K562 (cell line): Measurements from ENCODE around the gene SERINC5. TPM values are rescaled to one million over a fixed set of nuclear protein-coding genes. Genes with fewer than 3 reads are reported as not detected.

Experiments used
- ATAC-seq: fragments of 200-7000 bp; cut with Tn5 transposase; 3 replicates; pipeline ENCODE4 v1.9.1; 2020; ENCODE audit warnings: moderate library complexity
- BruUV-seq: library from RNA; stranded (reverse); fragments of 400-500 nt; replicated peaks from 2 replicates; lab custom pipeline; 2021; lab: Mats Ljungman, UMichigan
- CTCF ChIA-PET: fragments of 300-600 bp; formaldehyde crosslinking; extraction: SDS; loops from one replicate; lab custom pipeline; 2021; ENCODE audit warnings: low intra/inter-chr PET ratio; lab: Yijun Ruan, JAX
- POLR2A ChIA-PET: fragments of 300-600, 350-650 bp; sonication (Branson Sonifier 250); formaldehyde crosslinking; extraction: SDS; loops from one replicate; lab custom pipeline; 2021; ENCODE audit warnings: antibody characterized with exemption, inconsistent platforms; lab: Yijun Ruan, JAX
- DNase-seq, 4 experiments: peaks; one replicate each; pipeline versions ENCODE4 v3.0.0 to v3.0.0-alpha.2; 2011 to 2018; ENCODE audit warnings: low spot score in 3 of 4, mixed read lengths in 3 of 4; ENCODE audit errors: extremely low read depth in 1 of 4
- FAIRE-seq: peaks from 2 replicates; lab custom pipeline; 2011; peaks lifted over from hg19 to GRCh38; lab: Jason Lieb, UNC
- H2AFZ ChIP-seq: 2 replicates; pipeline ENCODE4 v1.6.0; 2011; ENCODE audit warnings: low read depth, low read length, control low read depth, inconsistent platforms
- H3K27ac ChIP-seq: fragments of 200-600 bp; 3 replicates; pipeline ENCODE4 v1.8.0; 2011; ENCODE audit warnings: low read depth, mild to moderate bottlenecking, control low read depth, inconsistent platforms, low read length, moderate library complexity, mixed read lengths; ENCODE audit errors: extremely low read depth
- H3K27me3 ChIP-seq, 2 experiments: fragments of 300-600 bp in 1 of 2; 2 replicates in 1 of 2; 3 replicates in 1 of 2; pipeline versions ENCODE4 v1.6.0 to v1.8.0; 2011; ENCODE audit warnings: inconsistent platforms in 2 of 2, low read length in 2 of 2, mild to moderate bottlenecking in 1 of 2, mixed read lengths in 1 of 2, moderate library complexity in 1 of 2; ENCODE audit not compliant: control insufficient read depth in 2 of 2, insufficient read depth in 2 of 2
- H3K36me3 ChIP-seq: fragments of 300-600 bp; 3 replicates; pipeline ENCODE4 v1.8.0; 2011; ENCODE audit warnings: mild to moderate bottlenecking, low read length, inconsistent platforms; ENCODE audit not compliant: control insufficient read depth, insufficient read depth
- H3K4me1 ChIP-seq, 2 experiments: fragments of 200-600 bp in 1 of 2; replicated peaks in 1 of 2; 2 replicates in 1 of 2; 3 replicates in 1 of 2; pipeline versions ENCODE4 v1.5.1 to v1.8.0; 2011; ENCODE audit warnings: inconsistent platforms in 2 of 2, low read length in 2 of 2, mild to moderate bottlenecking in 1 of 2, mixed read lengths in 1 of 2, moderate library complexity in 1 of 2; ENCODE audit not compliant: control insufficient read depth in 2 of 2, insufficient read depth in 2 of 2
- H3K4me2 ChIP-seq: 2 replicates; pipeline ENCODE4 v1.6.1; 2011; ENCODE audit warnings: low read length, control low read depth, inconsistent platforms, mixed read lengths; ENCODE audit not compliant: insufficient read depth
- H3K4me3 ChIP-seq: fragments of 200-600 bp; sonication (generic), shearing (Covaris generic); 2 replicates; pipeline ENCODE4 v1.5.1; 2016; ENCODE audit warnings: control low read depth, inconsistent platforms
- H3K79me2 ChIP-seq: fragments of 200-600 bp; 3 replicates; pipeline ENCODE4 v1.8.0; 2011; ENCODE audit warnings: low read length, inconsistent platforms; ENCODE audit not compliant: control insufficient read depth, insufficient read depth
- H3K9ac ChIP-seq, 2 experiments: 2 replicates each; pipeline versions ENCODE4 v1.6.0 to v1.6.1; 2011; ENCODE audit warnings: low read depth in 2 of 2, low read length in 2 of 2, control low read depth in 1 of 2, inconsistent platforms in 1 of 2, mild to moderate bottlenecking in 1 of 2, mixed read lengths in 1 of 2; ENCODE audit not compliant: insufficient read depth in 1 of 2
- H3K9me1 ChIP-seq: one replicate; pipeline ENCODE4 v1.6.0; 2011; ENCODE audit warnings: inconsistent platforms, mild to moderate bottlenecking, low read length, moderate library complexity; ENCODE audit not compliant: control insufficient read depth, insufficient read depth
- H3K9me3 ChIP-seq: replicated peaks from 2 replicates; pipeline ENCODE4 v1.5.1; 2011; ENCODE audit warnings: low read depth, low read length, inconsistent platforms; ENCODE audit not compliant: control insufficient read depth, insufficient read depth
- H4K20me1 ChIP-seq: replicated peaks from 2 replicates; pipeline ENCODE4 v1.6.1; 2011; ENCODE audit warnings: low read length, inconsistent platforms, mixed read lengths; ENCODE audit not compliant: control insufficient read depth, insufficient read depth
- BRD9 ChIP-seq: fragments of 450-650 bp; IDR thresholded peaks from 2 replicates; pipeline ENCODE4 v1.6.1; 2018; ENCODE audit warnings: low read depth; ENCODE audit not compliant: partially characterized antibody
- CCNT2 ChIP-seq: IDR thresholded peaks from 2 replicates; pipeline ENCODE4 v1.6.1; 2011; ENCODE audit warnings: borderline replicate concordance, low read depth, mild to moderate bottlenecking, moderate library complexity, mixed read lengths, low read length; ENCODE audit not compliant: insufficient read length; ENCODE audit errors: extremely low read depth
- CHD1 ChIP-seq: fragments of 200-600 bp; sonication (generic); IDR thresholded peaks from one replicate; pipeline ENCODE4 v1.6.1; 2012; ENCODE audit warnings: mild to moderate bottlenecking, moderate library complexity, low read length, inconsistent platforms
- HMG20A ChIP-seq: fragments of 450-650 bp; formaldehyde crosslinking; conservative IDR thresholded peaks from 2 replicates; pipeline ENCODE4 v1.4.0; 2020; ENCODE audit warnings: mild to moderate bottlenecking, mixed read lengths
- TCFL5 ChIP-seq: fragments of 250-450 bp; sonication (Bioruptor Pico); conservative IDR thresholded peaks from 2 replicates; pipeline ENCODE4 v1.6.1; 2021; ENCODE audit warnings: mild to moderate bottlenecking, moderate library complexity, matching md5 sums
- ZBED1 ChIP-seq: IDR thresholded peaks from 2 replicates; pipeline ENCODE4 v1.6.1; 2014
- WGBS: fragments of 100-300 bp; shearing (Covaris generic); methylation state at CpG from one replicate; pipeline ENCODE4 v1.1.6; 2016; ENCODE audit warnings: low coverage, mixed read lengths; ENCODE audit not compliant: insufficient coverage; ENCODE audit errors: missing lambda C conversion rate; 5-methylcytosine and 5-hydroxymethylcytosine counted together
- in situ Hi-C: fragments of 300-500 bp; cut with MboI; formaldehyde crosslinking; loops from 4 replicates; pipeline ENCODE4 v1.15.0; 2018; ENCODE audit warnings: inconsistent platforms, mixed read lengths
- intact Hi-C: fragments of 100-400 bp; cut with micrococcal nuclease; formaldehyde crosslinking; loops from 2 replicates; pipeline ENCODE4 v1.14.2; 2022
- polyA plus RNA-seq, 8 experiments: library from polyadenylated mRNA; depleted of rRNA in 4 of 8; stranded (reverse) in 5 of 8; unstranded in 3 of 8; fragments of >200 nt; fragmentation: Nextera tagmentation in 2 of 8; fragmentation: Illumina TruSeq in 1 of 8; extraction: Ambion mirVana in 2 of 8; extraction: Trizol in 1 of 8; gene quantifications; 2 replicates each; pipeline versions ENCODE4 v1.2.1 to v1.2.3, GENCODE V29; 2011 to 2014; ENCODE audit warnings: inconsistent platforms in 1 of 8, missing spikeins in 1 of 8
- total RNA-seq, 7 experiments: library from RNA; depleted of rRNA in 6 of 7; stranded (reverse); fragments of >200 nt in 6 of 7; fragmentation: Illumina TruSeq in 2 of 7; extraction: Trizol in 2 of 7; gene quantifications; 2 replicates each; pipeline versions ENCODE4 v1.2.1 to v1.2.3, GENCODE V29; 2011 to 2021; ENCODE audit warnings: low replicate concordance in 1 of 7
- TF ChIP-seq, protein P1 (sequence below): fragments of 450-650 bp; formaldehyde crosslinking; IDR thresholded peaks from 2 replicates; pipeline ENCODE4 v1.4.0; 2020; ENCODE audit warnings: mild to moderate bottlenecking, moderate library complexity

SERINC5 gene
- total and polyA plus RNA-seq, 9 of the 15 experiments (the other 6 are each of a cell fraction or from before 2014, with no cell fraction given) = 1.4 to 7.9 (median 3.7) TPM

DNA sequence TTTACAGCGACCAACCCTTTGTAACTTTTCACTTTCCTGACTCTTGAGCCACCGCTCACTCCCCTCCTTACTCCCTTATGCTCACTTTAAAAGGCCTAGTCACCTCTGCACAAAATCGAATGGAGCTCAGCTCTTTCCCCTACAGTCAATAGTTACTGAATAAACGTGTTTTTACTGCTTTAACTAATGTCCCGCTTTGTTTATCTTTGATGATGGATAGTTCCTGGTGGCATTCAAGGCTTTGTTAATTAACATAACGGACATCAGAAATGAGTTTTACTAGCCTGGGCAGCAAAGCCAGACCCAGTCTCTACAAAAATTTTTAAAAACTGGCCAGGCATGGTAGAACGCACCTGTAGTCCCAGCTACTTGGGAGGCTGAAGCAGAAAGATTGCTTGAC is 5.0 kb downstream of the SERINC5 start:
- no peak overlapping the region for H3K27ac ChIP-seq
- peaks cover 25% of the 10 kb centered on the region for H3K79me2 ChIP-seq
- no peak overlapping the region for H3K4me2 ChIP-seq
- no peak overlapping the region for H3K4me3 ChIP-seq
- no peaks in the 10 kb centered on the region for H3K9me3 ChIP-seq
- DNase-seq (no peak), ATAC-seq (no peak)
- no peaks in the 10 kb centered on the region for H3K27me3 ChIP-seq
- 66% methylated on average over 7 of the region's 7 CpGs for WGBS
- no peaks in the 10 kb centered on the region for H3K36me3 ChIP-seq
- BruUV-seq = no TSS peak
- no peaks in the 10 kb centered on the region for H3K9me1 ChIP-seq
- H3K9ac ChIP-seq = no peak overlapping the region
- H4K20me1 ChIP-seq = 0 out of 2 replicates have a peak, but pooled peaks cover 6% of the 10 kb centered on the region
- peaks cover 13 to 31% of the 10 kb centered on the region in 2 experiments for H3K4me1 ChIP-seq
- POLR2A ChIA-PET = interaction anchor here (1.7 kb wide), 1 partner anchor 11 kb away, joined by 4 read pairs; no protein-coding TSS in a partner anchor
- CTCF ChIA-PET = no interaction called here
- TF ChIP-seq HMG20A (CRISPR knock-in tag) = no peak
- no peak for TF ChIP-seq TCFL5 (CRISPR knock-in tag)
- no peak for TF ChIP-seq ZBED1
- TF ChIP-seq, protein P1, sequence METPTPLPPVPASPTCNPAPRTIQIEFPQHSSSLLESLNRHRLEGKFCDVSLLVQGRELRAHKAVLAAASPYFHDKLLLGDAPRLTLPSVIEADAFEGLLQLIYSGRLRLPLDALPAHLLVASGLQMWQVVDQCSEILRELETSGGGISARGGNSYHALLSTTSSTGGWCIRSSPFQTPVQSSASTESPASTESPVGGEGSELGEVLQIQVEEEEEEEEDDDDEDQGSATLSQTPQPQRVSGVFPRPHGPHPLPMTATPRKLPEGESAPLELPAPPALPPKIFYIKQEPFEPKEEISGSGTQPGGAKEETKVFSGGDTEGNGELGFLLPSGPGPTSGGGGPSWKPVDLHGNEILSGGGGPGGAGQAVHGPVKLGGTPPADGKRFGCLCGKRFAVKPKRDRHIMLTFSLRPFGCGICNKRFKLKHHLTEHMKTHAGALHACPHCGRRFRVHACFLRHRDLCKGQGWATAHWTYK (CRISPR knock-in tag) = no peak
- TF ChIP-seq, all 486 proteins: peak for 0
- intact Hi-C loops (no loop called here), in situ Hi-C loops (no loop called here)
- FAIRE-seq = no peak
- H2AFZ ChIP-seq = no peak overlapping the region

- Histone ChIP-seq H3K27me3 (no peaks in the 10 kb centered on the region), H3K4me3 (no peak overlapping the region), H2AFZ (no peak overlapping the region), H3K4me1 (peaks cover 5 to 29% of the 10 kb centered on the region in 2 experiments; a peak in 4 of 5 replicates), H4K20me1 (0 out of 2 replicates have a peak, but pooled peaks cover 6% of the 10 kb centered on the region), H3K27ac (no peak overlapping the region), H3K9me3 (no peaks in the 10 kb centered on the region), H3K4me2 (no peak overlapping the region)
- DNase-seq (no peak), FAIRE-seq (no peak)
- BruUV-seq = no TSS peak
- POLR2A ChIA-PET = interaction anchor here (1.7 kb wide), 1 partner anchor 10 kb away, joined by 4 read pairs; no protein-coding TSS in a partner anchor
- CTCF ChIA-PET = no interaction called here
- intact Hi-C loops = no loop called here
- 76% methylated on average over 1 of the region's 1 CpG for WGBS
- TF ChIP-seq BRD9 = no peak
- TF ChIP-seq CCNT2 = no peak
- TF ChIP-seq CHD1 = no peak
- TF ChIP-seq, all 486 proteins: peak for 0
- Histone ChIP-seq H3K9ac (no peak overlapping the region), H3K9me1 (no peaks in the 10 kb centered on the region), H3K79me2 (peaks cover 21% of the 10 kb centered on the region), H3K36me3 (no peaks in the 10 kb centered on the region)
- in situ Hi-C loops = no loop called here
- no peak for ATAC-seq
Measured at GRCh38 chr5:80249901-80250300, 5.9 kb downstream of the SERINC5 start.
